ENCODE data around the gene PRR14L. TPM values are rescaled to one million over a fixed set of nuclear protein-coding genes. Genes with fewer than 3 reads are reported as not detected.
"Not testable (repeated sequence)": the region's sequence is repeated elsewhere in the genome, so short reads cannot be mapped to it uniquely, and the experiment has no call there.

The PRR14L gene
- total RNA-seq, 4 donors from 2014 or later = 37.0 to 53.7 (median 49.2) TPM

DNA sequence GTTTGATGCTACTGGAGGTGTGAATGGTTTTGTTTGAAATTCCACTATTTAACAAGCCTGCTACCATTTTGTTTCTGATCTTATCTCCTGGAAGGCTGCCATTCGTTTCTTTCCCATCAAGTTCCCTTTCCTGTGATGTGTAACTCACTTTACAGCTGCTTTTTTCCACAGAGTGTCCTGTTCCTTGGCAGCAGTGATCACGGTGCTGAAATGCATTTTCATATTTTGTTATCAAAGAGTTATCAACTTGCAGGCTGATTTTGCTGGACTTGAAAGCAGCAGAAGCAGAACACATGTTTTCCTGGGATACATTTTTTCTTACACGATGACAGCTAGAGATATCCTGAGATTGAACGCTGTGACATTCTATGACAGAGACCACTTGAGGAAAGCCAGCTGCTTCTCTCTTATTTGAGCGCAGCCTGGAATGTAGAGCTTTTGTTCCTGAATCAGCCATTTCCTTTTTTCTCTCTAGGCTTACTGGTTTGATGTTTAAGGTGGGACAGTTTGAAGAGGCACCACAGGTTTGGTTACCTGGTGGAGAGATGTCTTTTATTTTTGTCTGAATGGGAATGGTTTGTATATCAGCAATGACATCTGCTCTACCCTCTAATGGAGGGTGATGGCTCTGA is 34.7 kb downstream of the PRR14L start:
- Histone ChIP-seq H3K9me3 (no peaks in the 10 kb centered on the region), H3K36me3 (peaks cover 0 to 71% (median 16%) of the 10 kb centered on the region in 4 donors), H3K4me1 (no peaks in the 10 kb centered on the region), H3K27me3 (no peaks in the 10 kb centered on the region), H3K4me3 (no peak overlapping the region), H3K27ac (no peak overlapping the region)
- in situ Hi-C loops (cut with MboI; ENCODE audit: low pct_ligation_motif_present in 1 of 4, low pct_unique_long_range_greater_than_20kb in 1 of 4, low sequenced_read_pairs in 3 of 4) = no loop called here
- whole genome bisulfite sequencing, 2 donors (ENCODE audit: low coverage in 1 of 2) = 78 to 92% methylated on average over 2 to 5 of the region's 5 CpGs
- TF ChIP-seq POLR2AphosphoS5 (IDR thresholded peaks at IDR 0.05) = no peak
- no peak for TF ChIP-seq EP300 (IDR thresholded peaks at IDR 0.05; ENCODE audit: low read depth)
- TF ChIP-seq POLR2A (IDR thresholded peaks at IDR 0.05) = no peak
- TF ChIP-seq, protein P1, sequence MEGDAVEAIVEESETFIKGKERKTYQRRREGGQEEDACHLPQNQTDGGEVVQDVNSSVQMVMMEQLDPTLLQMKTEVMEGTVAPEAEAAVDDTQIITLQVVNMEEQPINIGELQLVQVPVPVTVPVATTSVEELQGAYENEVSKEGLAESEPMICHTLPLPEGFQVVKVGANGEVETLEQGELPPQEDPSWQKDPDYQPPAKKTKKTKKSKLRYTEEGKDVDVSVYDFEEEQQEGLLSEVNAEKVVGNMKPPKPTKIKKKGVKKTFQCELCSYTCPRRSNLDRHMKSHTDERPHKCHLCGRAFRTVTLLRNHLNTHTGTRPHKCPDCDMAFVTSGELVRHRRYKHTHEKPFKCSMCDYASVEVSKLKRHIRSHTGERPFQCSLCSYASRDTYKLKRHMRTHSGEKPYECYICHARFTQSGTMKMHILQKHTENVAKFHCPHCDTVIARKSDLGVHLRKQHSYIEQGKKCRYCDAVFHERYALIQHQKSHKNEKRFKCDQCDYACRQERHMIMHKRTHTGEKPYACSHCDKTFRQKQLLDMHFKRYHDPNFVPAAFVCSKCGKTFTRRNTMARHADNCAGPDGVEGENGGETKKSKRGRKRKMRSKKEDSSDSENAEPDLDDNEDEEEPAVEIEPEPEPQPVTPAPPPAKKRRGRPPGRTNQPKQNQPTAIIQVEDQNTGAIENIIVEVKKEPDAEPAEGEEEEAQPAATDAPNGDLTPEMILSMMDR (IDR thresholded peaks at IDR 0.05) = no peak
- DNase-seq = no peak
- intact Hi-C loops (cut with DNase I; ENCODE audit: low total_unique reads) = no loop called here

DNA sequence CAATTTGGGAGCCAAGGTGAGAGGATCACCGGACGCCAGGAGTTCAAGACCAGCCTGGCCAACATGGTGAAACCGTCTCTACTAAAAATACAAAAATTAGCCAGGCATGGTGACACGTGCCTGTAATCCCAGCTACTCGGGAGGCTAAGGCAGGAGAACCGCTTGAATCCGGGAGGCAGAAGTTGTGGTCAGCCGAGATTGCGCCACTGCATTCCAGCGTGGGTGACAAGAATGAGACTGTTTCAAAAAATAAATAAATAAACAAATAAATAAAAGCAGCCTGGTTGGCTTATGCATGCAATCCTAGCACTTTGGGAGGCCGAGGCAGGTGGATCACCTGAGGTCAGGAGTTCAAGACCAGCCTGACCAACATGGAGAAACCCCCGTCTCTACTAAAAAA is 38.7 kb downstream of the PRR14L start:
- 80 to 94% methylated on average over 5 to 12 of the region's 12 CpGs for WGBS, 2 donors (ENCODE audit: low coverage in 1 of 2)
- Histone ChIP-seq H3K4me1 (peaks cover 0 to 11% (median 3%) of the 10 kb centered on the region in 4 donors), H3K36me3 (peaks cover 0 to 51% (median 12%) of the 10 kb centered on the region in 4 donors)
- intact Hi-C loops (cut with DNase I; ENCODE audit: low total_unique reads); in situ Hi-C loops (cut with MboI; ENCODE audit: low pct_ligation_motif_present in 1 of 4, low pct_unique_long_range_greater_than_20kb in 1 of 4, low sequenced_read_pairs in 3 of 4); H3K27me3 ChIP-seq; H3K9me3 ChIP-seq; H3K27ac ChIP-seq; H3K4me3 ChIP-seq; DNase-seq: not testable (repeated sequence)

DNA sequence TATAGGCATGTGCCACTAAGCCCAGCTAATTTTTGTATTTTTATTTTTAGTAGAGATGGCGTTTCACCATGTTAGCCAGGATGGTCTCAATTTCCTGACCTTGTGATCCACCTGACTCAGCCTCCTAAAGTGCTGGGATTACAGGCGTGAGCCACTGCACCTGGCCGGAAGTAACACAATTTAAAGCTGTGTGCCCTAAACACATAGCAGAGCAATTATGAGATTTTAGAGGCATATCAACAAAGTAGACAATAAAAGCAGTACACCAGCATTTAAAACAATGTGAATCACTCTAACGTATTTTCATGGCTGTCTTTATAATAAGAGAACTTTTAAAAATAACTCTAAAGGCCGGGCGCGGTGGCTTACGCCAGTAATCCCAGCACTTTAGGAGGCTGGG is 42.4 kb downstream of the PRR14L start:
- intact Hi-C loops (cut with DNase I; ENCODE audit: low total_unique reads) (no loop called here), in situ Hi-C loops (cut with MboI; ENCODE audit: low pct_ligation_motif_present in 1 of 4, low pct_unique_long_range_greater_than_20kb in 1 of 4, low sequenced_read_pairs in 3 of 4) (no loop called here)
- peaks cover 0 to 25% (median 11%) of the 10 kb centered on the region in 4 donors for H3K36me3 ChIP-seq
- H3K4me1 ChIP-seq = peaks cover 0 to 11% (median 3%) of the 10 kb centered on the region in 4 donors
- peak overlapping the region in 2 of 4 donors; percentile 17 to 18 for H3K27ac ChIP-seq
- no peak overlapping the region for H3K4me3 ChIP-seq
- TF ChIP-seq EP300 (IDR thresholded peaks at IDR 0.05; ENCODE audit: low read depth) = no peak
- TF ChIP-seq POLR2AphosphoS5 (IDR thresholded peaks at IDR 0.05) = peak in 1 of 3 donors; percentile 13
- peak; percentile 21 for DNase-seq
- H3K27me3 ChIP-seq = no peaks in the 10 kb centered on the region
- H3K9me3 ChIP-seq = no peaks in the 10 kb centered on the region
- 54 to 70% methylated on average over 5 to 8 of the region's 8 CpGs for WGBS, 2 donors (ENCODE audit: low coverage in 1 of 2)

DNA sequence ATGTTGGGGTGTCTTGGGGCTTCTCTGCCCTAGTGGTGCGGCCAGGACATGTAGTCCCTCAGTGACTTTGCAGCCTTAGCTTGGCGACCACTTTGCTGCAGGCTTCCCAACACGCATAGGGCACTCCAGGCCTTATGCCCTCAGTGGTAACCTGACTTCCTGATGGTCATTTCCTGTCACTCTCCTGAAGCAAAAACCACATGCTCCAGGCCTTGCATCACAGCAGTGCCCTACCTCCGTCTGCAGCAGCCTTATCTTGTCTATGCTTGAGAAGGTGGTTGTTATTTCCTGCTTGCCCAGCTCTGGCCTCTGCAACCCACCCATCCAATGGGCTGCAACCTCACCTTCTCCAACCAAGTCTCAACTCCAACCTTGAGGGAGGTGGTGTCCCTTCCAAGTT is 54.5 kb downstream of the PRR14L start:
- WGBS, 2 donors (ENCODE audit: low coverage in 1 of 2) = 89% methylated on average over 4 of the region's 4 CpGs; no CpG with 5 or more reads in 1 of the 2 donors
- Histone ChIP-seq H3K4me3 (no peak overlapping the region), H3K27ac (no peak overlapping the region), H3K4me1 (no peaks in the 10 kb centered on the region), H3K27me3 (no peaks in the 10 kb centered on the region), H3K36me3 (peaks cover 0 to 56% (median 23%) of the 10 kb centered on the region in 4 donors), H3K9me3 (no peaks in the 10 kb centered on the region)
- no peak for DNase-seq
- in situ Hi-C loops (cut with MboI; ENCODE audit: low pct_ligation_motif_present in 1 of 4, low pct_unique_long_range_greater_than_20kb in 1 of 4, low sequenced_read_pairs in 3 of 4) = no loop called here
- TF ChIP-seq POLR2A (IDR thresholded peaks at IDR 0.05) (no peak), POLR2AphosphoS5 (IDR thresholded peaks at IDR 0.05) (no peak), EP300 (IDR thresholded peaks at IDR 0.05; ENCODE audit: low read depth) (no peak)
- TF ChIP-seq, protein P1 (IDR thresholded peaks at IDR 0.05) = no peak
- intact Hi-C loops (cut with DNase I; ENCODE audit: low total_unique reads) = no loop called here

DNA sequence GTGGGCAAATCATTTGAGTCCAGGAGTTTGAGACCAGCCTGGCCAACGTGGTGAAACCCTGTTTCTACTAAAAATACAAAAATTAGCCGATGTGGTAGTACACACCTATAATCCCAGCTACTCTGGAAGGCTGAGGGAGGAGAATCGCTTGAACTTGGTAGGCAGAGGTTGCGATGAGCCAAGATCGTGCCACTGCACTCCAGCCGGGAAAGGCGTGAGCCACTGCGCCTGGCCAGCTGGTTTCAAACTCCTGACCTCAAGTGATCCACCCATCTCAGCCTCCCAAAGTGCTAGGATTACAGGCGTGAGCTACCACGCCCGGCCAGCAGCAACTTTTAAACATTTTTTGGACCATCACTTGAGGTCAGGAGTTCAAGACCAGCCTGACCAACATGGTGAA is 55.9 kb downstream of the PRR14L start:
- H3K9me3 ChIP-seq; intact Hi-C loops (cut with DNase I; ENCODE audit: low total_unique reads); H3K4me3 ChIP-seq; H3K27me3 ChIP-seq; in situ Hi-C loops (cut with MboI; ENCODE audit: low pct_ligation_motif_present in 1 of 4, low pct_unique_long_range_greater_than_20kb in 1 of 4, low sequenced_read_pairs in 3 of 4); H3K4me1 ChIP-seq; DNase-seq; H3K27ac ChIP-seq: not testable (repeated sequence)
- 97 to 98% methylated on average over 7 to 11 of the region's 11 CpGs for WGBS, 2 donors (ENCODE audit: low coverage in 1 of 2)
- H3K36me3 ChIP-seq = peaks cover 0 to 48% (median 21%) of the 10 kb centered on the region in 4 donors

Data from transverse colon (tissue), 4 donors.